Stimulated activated CD8-positive, alpha-beta memory T cell treated with anti-CD3 and anti-CD28 coated beads, Interleukin-12 subunit alpha, Interleukin-12 subunit beta, amount 100 ng/mL, for 24 hours (primary cell): ENCODE results near the gene DNAI2.

Experiments used
- DNase-seq: peaks from one replicate; pipeline ENCODE4 v3.0.0-alpha.2; 2020; ENCODE audit errors: extremely low read depth

Gene DNAI2, protein sequence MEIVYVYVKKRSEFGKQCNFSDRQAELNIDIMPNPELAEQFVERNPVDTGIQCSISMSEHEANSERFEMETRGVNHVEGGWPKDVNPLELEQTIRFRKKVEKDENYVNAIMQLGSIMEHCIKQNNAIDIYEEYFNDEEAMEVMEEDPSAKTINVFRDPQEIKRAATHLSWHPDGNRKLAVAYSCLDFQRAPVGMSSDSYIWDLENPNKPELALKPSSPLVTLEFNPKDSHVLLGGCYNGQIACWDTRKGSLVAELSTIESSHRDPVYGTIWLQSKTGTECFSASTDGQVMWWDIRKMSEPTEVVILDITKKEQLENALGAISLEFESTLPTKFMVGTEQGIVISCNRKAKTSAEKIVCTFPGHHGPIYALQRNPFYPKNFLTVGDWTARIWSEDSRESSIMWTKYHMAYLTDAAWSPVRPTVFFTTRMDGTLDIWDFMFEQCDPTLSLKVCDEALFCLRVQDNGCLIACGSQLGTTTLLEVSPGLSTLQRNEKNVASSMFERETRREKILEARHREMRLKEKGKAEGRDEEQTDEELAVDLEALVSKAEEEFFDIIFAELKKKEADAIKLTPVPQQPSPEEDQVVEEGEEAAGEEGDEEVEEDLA

DNA sequence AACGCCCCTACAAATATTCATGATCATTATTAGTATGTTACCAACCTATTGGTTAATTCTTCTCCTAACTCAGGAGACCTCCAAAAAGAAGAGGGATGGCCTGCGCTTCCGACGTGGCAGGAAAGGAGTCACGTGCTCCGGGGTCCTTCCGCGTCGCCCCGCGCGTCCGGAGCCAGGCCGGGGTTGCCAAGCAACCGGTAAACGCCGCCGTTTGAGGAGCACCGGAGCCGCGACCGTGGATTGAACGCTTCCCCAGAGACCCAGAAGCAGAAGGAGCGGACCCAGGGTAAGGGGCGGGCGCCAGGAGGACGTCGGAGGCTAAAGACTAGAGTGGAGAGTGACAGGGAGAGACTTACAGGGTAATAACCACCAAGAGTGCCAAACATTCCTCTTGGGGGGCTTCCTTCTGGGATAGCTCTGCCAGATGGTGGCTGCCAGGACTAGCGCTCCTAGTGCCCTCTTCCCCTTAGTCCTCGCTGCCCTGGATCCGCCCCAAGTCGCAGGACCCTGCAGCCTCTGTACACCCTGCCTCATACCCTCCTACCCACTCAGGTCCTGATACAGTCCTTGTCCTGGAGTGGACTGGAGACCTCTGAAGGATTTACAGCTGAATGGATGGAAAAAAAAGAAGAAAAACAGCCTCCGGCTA lies at the start of gene DNAI2:
TSS of gene DNAI2 (plus strand) at position 175 of the 649 bp plus-strand sequence. CDS start 7,584 bp downstream, outside the sequence.
- no peak for DNase-seq

DNA sequence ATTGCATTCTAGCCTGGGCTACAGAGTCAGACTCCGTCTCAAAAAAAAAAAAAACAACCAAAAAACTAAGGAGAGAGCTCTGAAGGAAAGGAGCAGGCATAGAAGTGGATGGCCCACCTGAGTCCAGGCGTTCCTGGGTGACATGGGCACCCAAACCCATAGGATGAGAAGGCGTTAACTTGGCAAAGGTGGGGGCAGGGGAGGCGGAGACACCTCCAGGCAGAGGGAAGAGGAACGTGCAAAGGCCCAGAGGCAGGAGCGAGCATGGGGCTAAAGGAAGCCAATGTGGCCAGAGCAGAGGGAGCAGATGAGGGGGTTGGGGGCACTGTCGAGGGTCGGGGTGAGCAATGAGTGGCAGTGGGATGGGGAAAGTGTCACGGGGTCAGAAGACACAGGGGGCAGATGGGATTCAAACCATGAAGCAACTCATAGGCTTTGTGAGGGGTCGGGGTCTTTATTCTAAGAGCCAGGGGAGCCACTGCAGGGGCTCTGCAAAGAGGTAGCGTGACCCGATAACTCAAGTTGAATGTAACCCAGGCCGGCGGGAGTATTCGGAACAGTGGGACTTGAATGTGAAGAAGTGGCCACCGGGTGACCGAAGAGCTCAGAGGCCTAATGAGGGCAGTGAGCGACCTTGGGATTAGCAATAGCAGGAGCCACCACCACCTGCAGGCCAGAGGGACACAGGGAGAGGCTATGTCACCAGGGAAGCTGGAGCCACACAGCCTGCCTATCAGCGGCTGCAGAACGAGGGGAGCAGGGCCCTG lies 48.9 kb upstream of the DNAI2 start:
- no peak for DNase-seq

DNA sequence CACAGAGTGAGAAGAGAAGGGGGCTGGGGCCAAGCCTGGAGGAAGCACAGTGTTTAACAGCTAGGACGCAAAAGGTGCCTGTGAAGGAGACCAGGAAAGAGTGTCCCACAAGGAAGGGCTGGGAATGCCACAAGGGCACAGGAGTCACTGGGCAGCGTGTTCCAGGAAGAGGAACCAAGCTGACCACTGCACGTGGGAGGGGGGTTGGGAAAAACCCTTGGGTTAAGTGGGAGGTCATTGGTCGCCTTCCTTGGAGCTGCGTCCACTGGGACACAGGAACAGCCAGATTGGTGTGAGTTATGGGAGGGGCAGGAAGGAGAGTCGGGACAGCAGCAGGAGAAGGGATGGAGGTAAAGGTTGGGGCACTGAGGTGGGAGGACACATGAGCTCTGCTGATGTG lies 47.8 kb upstream of the DNAI2 start:
- no peak for DNase-seq

DNA sequence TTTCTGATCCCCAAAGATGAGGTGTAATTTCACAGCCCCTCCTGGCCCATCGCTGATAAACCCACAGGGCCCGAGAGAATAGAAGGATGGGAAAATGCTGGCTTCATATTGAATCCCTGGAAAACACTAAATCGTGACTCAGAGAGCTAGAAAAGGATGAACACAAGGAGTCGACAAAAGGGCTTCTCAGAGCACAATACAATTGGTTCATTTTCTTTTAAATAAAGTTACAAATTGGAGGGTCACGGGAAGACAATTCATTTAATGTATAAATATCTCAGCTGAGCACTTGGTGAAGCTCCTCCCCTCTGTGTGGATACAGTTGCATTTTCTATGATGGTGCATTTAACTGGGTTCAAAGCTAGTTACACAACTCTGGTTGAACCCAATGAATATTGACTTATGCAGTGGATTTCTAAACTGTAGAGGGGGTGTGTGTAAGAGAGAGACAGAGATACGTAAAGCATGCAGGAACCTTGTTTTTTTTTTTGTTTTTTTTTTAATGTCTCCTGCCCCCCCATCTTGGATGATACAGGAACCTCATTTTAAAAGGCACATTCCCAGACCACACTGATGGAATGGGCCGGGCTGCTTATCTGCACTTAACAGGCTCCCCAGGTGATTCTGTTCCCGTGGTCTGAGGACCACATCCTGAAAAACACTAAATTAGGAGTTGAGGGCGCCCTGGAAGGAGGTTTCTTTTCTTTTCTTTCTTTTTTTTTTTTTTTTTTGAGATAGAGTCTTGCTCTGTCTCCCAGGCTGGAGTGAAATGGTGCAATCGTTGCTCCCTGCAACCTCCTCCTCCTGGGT lies 46.6 kb upstream of the DNAI2 start:
- no peak for DNase-seq

DNA sequence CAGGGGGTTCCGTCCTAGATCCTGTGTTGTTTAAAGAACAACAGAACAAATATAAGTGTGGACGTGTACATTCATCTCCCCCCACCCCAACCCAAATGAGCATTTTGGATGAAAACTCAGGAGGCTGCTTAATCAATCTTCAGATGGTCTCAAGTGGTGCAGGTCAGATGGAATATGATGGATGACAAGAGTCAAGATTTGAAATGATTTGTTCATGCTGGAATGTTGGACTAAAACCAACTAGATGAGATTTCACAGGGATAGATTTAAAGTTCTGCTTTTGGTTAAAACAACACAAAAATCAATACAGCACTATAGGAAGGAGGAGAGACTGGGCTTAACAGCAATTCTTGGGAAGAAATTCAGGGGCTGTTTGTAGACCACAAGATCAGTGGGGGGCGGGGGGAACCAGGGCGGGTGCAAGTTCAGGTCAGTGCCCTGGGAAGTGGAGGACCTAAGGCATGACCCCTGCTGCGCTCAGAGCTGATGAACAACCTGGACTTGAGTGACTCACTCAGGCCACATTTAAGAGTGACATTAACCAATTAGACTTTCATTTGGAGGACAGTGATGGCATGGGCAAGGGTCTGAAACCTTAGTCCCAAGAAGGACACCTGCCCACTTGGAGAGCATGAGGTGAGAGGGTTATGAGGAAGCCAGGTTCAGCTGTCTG lies 45.6 kb upstream of the DNAI2 start:
- DNase-seq: no peak

DNA sequence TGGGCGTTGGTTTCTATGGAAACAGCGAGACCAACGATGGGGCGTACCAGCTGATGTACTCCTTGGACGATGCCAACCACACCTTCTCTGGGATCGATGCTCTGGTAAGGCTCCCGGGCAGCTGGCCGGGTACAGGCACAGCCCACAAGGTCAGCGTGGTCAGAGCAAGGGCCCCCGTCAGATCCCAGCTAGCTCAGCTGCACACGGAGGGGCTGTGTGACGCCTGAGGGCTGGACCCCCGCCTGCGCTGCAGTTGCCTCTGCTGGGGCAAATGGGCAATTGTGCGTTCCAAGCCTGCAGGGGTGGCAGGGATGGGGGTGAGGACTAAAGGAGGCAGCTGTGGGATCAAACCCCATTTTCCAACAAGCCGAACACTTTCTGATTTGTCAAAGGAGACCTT lies 43.1 kb upstream of the DNAI2 start:
- DNase-seq: no peak

DNA sequence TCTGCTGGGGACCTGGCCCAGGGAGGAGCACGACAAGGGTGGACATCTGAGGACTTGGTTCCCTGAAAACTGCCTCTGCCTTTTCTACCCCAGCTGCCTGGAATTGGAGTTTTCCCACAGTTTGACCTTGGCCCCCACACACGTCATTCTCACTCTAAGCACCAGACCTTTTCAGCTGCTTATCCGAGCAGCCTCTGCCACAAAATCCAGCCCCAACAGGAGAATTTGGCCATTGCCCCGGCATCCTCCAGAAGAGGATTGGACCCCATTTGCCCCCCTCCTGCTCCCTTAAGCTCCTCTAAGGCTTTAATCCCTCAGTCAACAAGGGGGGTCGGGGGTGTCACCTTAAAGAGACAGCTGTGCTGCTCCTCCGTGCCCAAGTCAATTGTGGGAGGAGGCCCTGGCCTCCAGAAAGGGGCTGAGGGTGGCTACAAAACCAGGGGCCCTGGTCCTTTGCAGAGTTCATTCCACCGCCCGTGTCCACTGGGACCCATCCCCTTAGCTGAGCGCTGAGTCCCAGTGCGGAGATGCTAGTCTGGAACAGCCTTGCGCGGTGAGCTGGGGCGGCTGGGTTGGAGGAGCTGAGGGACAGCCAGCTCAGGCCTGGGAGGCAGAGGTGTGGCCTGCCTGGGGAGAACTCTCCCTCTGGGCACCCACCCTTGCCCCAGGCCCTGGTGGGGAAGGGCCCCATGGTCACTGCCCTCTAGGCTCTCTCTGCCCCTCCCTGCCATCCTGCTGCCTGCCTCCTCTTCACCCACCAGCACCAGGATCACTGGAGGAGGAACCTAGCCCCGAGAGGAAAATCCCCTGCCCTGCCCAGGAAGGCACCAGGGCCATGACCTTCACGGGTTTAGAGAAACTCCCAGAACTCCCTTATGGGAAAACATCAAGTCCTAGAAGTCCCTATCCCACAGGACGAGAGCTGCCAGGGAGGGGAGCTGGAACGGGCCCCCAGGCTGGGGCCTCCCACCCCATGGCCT lies 41.8 kb upstream of the DNAI2 start:
- DNase-seq: no peak

DNA sequence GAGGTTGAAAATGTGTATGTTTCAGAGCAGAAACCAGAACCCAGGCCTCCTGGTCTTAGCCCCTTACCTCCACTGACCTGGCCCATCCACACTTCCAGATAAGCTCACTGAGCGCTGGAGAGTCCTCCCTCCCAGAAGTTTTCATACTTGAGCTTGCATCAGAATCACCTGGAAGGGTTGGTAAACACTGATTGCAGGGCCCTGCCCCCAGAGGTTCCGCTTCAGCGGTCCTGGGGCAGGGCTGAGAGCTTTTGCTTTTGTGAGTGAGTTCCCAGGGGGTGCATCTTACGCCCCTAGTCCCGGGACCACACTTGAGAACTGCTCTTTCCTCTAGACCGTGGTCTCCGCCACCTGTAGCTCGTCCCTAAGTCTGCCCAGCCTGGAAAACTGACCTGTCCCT lies 40.1 kb upstream of the DNAI2 start:
- DNase-seq: no peak

DNA sequence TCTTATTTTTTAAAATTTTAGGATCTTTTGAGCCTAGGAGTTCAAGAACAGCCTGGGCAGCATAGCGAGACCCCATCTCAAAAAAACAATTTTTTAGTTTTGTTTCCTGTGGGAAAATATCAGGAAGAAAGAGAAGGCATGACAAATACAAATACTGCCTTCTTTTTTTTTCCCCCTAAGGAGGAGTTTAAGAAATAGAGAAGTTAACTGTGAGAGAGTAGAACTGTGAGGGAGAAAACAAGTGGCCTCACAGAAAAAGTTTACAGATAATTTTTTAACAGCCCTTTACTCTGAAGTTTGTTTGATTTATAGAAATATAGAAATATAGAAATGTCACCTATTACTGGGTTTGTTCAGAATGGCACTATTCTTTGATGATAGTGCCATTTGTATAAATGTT lies 39.5 kb upstream of the DNAI2 start:
- DNase-seq: no peak

DNA sequence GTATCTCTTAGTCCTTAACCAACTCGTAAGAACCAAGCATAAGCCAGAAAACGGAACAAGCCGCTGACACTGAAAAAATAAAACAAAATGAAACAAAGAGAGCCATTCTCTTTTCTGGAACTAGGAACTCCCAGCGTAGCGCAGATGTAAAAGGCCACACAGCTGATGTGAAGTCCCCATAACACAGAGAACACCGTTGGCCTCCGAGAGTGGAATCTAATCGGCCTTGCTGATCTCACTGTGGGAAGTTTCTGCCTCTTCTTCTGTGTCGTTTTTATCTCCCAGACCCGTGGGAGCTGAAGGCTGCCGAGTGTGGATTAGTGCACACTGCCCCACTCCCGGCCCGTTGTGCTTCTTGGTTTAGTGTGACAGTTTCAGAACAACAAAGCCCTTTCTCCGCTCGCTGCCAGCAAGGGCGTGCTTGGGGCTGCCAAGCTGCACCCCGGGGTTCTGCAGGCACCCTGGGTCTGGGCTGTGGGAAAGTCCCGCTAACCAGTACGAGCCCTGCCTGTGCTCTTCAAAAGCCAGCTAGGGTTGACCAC lies 38.9 kb upstream of the DNAI2 start:
- no peak for DNase-seq

DNA sequence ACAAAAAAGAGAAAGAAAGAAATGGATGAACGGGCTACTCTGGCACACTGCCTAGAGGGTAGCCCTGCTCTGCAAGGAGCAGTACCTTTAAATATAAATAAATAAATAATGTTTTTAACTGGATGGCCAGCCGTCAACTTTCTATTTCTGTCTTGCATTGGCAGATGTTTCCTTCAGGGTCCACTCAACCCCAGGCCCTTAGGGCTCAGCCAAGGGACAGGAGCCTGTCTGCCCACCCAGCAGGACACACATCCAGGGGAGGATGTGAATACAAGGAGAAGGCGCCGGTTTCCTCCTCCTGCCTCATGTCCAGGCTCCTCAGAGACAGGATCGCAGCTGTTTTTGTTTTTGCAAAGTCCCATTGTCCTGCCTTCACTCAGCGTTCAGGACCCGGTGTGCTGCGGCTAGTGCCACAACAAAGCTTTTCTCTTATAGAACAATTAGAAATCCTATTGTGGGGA lies 38.1 kb upstream of the DNAI2 start:
- DNase-seq: no peak

DNA sequence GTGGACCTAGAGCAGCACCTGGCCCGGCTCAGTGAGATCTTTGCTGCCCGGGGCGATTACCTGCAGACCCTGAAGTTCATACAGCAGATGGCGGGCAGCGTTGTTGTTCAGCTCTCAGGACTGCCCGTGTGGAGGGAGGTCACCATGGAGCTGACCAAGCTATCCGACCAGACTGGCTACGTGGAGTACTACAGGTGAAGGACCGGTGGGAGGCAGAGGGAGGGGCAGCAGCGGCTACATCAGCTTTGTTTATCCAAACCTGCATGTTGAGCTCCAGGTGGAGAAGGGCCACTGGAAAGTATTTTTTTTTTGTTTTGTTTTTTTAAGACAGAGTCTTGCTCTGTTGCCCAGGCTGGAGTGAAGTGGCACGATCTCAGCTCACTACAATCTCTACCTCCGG lies 36.7 kb upstream of the DNAI2 start:
- no peak for DNase-seq

DNA sequence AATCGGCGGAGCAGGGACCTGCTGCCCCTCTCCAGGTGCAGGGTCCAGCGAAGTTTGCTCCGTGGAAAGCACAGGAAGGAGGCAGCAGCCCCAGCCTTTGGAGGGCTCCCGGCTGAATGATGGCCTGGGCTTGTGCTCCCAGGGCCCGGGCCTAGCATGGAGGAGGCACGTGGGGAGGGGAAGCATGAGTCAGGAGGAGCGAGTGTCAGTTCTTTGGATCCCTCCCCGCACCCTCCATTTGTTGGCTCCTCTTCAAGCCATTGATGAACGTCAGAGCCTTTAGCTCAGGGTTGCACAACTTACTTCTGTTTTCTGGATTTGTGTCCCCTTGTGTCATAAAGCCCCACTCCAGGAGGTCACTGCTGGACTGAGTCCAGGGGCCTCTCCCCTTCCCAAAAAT lies 34.9 kb upstream of the DNAI2 start:
- no peak for DNase-seq

DNA sequence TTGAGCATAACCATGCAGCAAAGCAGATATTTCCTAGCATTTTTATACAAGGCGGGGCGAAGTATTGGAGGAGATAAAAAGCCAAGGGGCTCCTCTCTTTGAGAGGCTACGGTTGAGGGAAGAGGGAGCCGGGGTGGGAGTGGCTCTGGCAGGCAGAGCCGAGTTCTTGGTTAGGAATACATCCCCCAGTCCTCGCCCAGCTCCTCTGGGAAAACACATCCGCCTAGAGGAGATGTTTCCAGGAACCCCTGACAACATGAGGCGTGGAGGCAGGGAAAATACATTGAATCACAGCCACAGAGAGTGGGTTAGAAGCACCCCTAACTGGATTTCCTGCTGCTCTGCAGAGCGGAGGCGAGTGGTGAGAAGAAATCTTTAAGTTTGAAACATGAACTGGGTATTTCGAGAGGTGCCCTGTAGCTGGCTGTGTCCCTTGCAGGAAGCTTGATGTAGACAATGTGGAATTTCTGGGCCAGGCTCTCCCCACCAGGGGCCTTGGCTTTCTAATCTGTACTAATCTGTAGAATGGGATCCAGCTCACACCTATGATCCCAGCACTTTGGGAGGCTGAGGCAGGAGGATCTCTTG lies 33.3 kb upstream of the DNAI2 start:
- no peak for DNase-seq

DNA sequence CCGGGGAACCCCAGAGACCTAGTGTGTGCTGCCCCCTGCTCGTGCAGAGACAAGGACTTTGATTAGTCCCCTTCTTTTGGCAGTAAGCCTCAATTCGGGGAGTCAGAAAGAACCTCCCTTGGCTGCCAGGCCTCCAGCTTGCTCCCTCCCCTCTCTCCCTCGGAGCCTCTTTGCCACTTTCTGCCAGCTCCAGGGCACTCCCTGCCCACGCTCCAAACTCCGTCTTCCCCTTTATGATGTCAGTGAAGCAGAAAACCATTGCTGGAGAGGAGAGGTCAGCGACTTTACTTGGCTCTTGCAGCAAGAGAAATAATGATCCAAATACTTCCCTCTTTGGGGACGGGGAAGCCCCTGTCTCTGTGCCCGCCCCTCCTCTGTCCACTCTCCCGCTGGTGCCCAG lies 32.6 kb upstream of the DNAI2 start:
- DNase-seq: no peak

DNA sequence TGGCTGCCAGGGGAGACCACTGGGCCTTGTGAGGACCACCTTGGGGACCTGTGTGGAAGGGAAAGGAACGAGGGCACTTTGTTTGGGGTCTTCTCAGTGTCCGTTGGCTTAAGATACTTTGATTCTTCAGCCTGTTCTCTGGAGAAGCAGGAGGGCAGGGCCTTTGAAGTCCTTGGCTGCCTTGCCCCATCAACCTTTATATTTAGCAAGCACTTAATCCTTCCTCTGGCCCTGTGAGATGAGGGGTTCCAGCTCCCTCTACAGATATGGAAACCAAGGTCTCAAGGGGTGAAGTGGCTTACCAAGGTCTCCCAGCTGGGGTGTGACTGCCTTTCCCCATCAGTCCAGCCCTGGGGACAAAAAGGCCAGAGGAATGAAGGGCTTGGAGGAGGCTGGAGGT lies 32.2 kb upstream of the DNAI2 start:
- no peak for DNase-seq

DNA sequence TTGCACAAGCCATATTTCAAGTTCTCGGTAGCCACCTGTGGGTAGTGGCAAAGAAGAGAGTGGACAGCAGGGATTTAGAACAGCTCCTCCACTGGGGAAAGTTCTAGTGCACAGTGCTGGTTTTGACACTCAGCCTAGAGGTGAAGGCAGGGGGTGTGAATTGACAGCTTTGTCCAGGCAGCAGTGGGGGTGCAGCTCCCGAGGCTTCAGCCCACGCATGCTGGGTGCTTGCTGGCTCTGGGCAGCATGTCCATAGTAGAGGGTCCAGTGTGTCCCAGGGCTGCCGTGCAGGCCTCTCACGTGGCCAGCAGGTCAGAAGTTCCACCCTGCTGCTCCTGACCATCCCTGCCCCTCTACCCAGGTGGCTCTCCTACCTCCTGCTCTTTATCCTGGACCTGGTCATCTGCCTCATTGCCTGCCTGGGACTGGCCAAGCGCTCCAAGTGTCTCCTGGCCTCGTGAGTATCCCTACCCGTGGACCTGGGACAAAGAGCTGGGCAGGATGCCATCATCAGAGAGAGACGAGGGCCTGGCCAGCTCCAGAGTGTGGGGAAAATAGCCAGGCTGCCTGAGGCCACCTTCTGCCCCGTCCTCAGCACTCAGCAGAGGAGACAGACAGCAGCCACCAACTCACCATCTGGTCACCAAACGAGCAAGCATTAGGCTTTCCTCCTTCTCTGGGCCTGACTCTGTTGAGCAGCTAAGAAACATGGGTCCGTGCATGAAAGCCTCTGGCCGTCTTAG lies 30.9 kb upstream of the DNAI2 start:
- DNase-seq: no peak

DNA sequence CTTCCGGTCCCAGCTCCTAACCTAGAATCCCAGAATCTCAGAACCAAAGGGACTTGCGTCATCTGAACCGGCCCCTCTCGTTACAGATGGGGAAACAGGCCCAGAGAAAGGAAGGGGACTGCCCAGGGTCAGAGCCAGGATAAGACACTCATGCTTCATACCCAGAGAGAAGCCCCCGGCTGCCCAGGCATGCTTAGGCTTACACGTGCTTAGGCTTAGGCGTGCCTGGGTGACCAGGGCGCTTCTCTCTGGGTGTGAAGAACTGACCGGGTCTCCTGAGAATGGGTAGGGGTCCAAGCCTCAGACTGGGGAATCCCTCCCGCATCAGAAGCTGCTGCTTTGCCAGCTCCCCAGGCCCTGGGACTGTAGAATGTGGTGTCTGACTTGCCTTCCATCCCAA lies 29.9 kb upstream of the DNAI2 start:
- DNase-seq: no peak
